HepG2 (cell line): ENCODE results near the gene NAGA. TPM values are rescaled to one million over a fixed set of nuclear protein-coding genes. Genes with fewer than 3 reads are reported as not detected.

Source experiments
- ATAC-seq: fragments of 200-7000 bp; cut with Tn5 transposase; 3 replicates; pipeline ENCODE4 v1.9.1; 2020; ENCODE audit warnings: mild to moderate bottlenecking, moderate library complexity
- BruUV-seq: library from RNA; stranded (reverse); fragments of 400-500 nt; replicated peaks from 2 replicates; lab custom pipeline; 2021; lab: Mats Ljungman, UMichigan
- CTCF ChIA-PET: fragments of 300-600 bp; formaldehyde crosslinking; extraction: SDS; loops from one replicate; lab custom pipeline; 2021; ENCODE audit warnings: low total read pairs, inconsistent platforms, low intra/inter-chr PET ratio; lab: Yijun Ruan, JAX
- POLR2A ChIA-PET: fragments of 350-600 bp; sonication (Branson Sonifier 250); formaldehyde crosslinking; loops from one replicate; lab custom pipeline; 2020; ENCODE audit warnings: antibody characterized with exemption, inconsistent platforms; lab: Yijun Ruan, JAX
- DNase-seq: peaks from one replicate; pipeline ENCODE4 v3.0.0-alpha.2; 2015; ENCODE audit warnings: low spot score
- FAIRE-seq: peaks from 3 replicates; lab custom pipeline; 2011; peaks lifted over from hg19 to GRCh38; lab: Jason Lieb, UNC
- H2AFZ ChIP-seq: one replicate; pipeline ENCODE4 v1.6.1; 2011; ENCODE audit warnings: low read length, inconsistent platforms
- H3K27ac ChIP-seq: fragments of 300-600 bp; 3 replicates; pipeline ENCODE4 v1.8.0; 2011; ENCODE audit warnings: mixed run types, mild to moderate bottlenecking, mixed read lengths, low read length, inconsistent platforms; ENCODE audit not compliant: insufficient read depth; ENCODE audit errors: extremely low read length
- H3K27me3 ChIP-seq, 2 experiments: fragments of 200-600 bp in 1 of 2; 2 replicates in 1 of 2; 3 replicates in 1 of 2; pipeline versions ENCODE4 v1.6.0 to v1.8.0; 2011; ENCODE audit warnings: low read length in 2 of 2, mild to moderate bottlenecking in 2 of 2, moderate library complexity in 2 of 2, inconsistent platforms in 1 of 2; ENCODE audit not compliant: insufficient read depth in 2 of 2, control insufficient read depth in 1 of 2
- H3K36me3 ChIP-seq, 2 experiments: fragments of 200-600 bp in 1 of 2; replicated peaks in 1 of 2; 2 replicates in 1 of 2; 3 replicates in 1 of 2; pipeline versions ENCODE4 v1.5.1 to v1.8.0; 2011; ENCODE audit warnings: low read length in 2 of 2, inconsistent platforms in 1 of 2; ENCODE audit not compliant: insufficient read depth in 2 of 2, control insufficient read depth in 1 of 2
- H3K4me1 ChIP-seq: 2 replicates; pipeline ENCODE4 v1.5.1; 2012; ENCODE audit warnings: low read length, inconsistent platforms; ENCODE audit not compliant: insufficient read depth
- H3K4me2 ChIP-seq: 2 replicates; pipeline ENCODE4 v1.6.0; 2011; ENCODE audit warnings: low read depth, low read length, inconsistent platforms
- H3K4me3 ChIP-seq, 3 experiments: fragments of 200-600 bp in 1 of 3; sonication (generic), shearing (Covaris generic) in 1 of 3; replicated peaks in 1 of 3; 2 replicates each; pipeline ENCODE4 v1.5.1; 2011 to 2016; ENCODE audit warnings: low read length in 3 of 3, inconsistent platforms in 2 of 3, low read depth in 2 of 3, mild to moderate bottlenecking in 2 of 3, control low read depth in 1 of 3, mixed read lengths in 1 of 3; ENCODE audit not compliant: insufficient read depth in 1 of 3
- H3K79me2 ChIP-seq: one replicate; pipeline ENCODE4 v1.6.1; 2011; ENCODE audit warnings: low read length, inconsistent platforms; ENCODE audit not compliant: insufficient read depth
- H3K9ac ChIP-seq: 2 replicates; pipeline ENCODE4 v1.6.0; 2011; ENCODE audit warnings: mild to moderate bottlenecking, low read depth, low read length, inconsistent platforms; ENCODE audit not compliant: insufficient read depth
- H3K9me3 ChIP-seq: 2 replicates; pipeline ENCODE4 v1.5.1; 2012; ENCODE audit warnings: mild to moderate bottlenecking, low read length
- H4K20me1 ChIP-seq: 2 replicates; pipeline ENCODE4 v1.6.0; 2011; ENCODE audit warnings: inconsistent platforms, mild to moderate bottlenecking, low read length, moderate library complexity; ENCODE audit not compliant: insufficient read depth
- ATM ChIP-seq: fragments of 450-650 bp; IDR thresholded peaks from 2 replicates; pipeline ENCODE4 v1.7.1; 2017; ENCODE audit warnings: mild to moderate bottlenecking, borderline replicate concordance
- CAMTA2 ChIP-seq: sonication (generic); formaldehyde crosslinking; IDR thresholded peaks from 2 replicates; pipeline ENCODE4 v1.4.0; 2020; ENCODE audit warnings: mild to moderate bottlenecking, missing genetic modification reagents, borderline replicate concordance
- DR1 ChIP-seq: sonication (generic); formaldehyde crosslinking; IDR thresholded peaks from 2 replicates; pipeline ENCODE4 v1.8.0; 2021; ENCODE audit warnings: mild to moderate bottlenecking, missing genetic modification reagents, inconsistent platforms
- GRHL1 ChIP-seq: sonication (generic); formaldehyde crosslinking; conservative IDR thresholded peaks from 2 replicates; pipeline ENCODE4 v1.8.0; 2022; ENCODE audit warnings: missing genetic modification reagents
- HMGA1 ChIP-seq: sonication (generic); formaldehyde crosslinking; conservative IDR thresholded peaks from 2 replicates; pipeline ENCODE4 v1.4.0; 2020; ENCODE audit warnings: missing genetic modification reagents
- POLR2A ChIP-seq, 2 experiments: IDR thresholded peaks; 2 replicates each; pipeline ENCODE4 v1.6.1; 2011; ENCODE audit warnings: low read depth in 2 of 2, low read length in 2 of 2, mild to moderate bottlenecking in 1 of 2, moderate library complexity in 1 of 2; ENCODE audit not compliant: insufficient read depth in 1 of 2
- TMF1 ChIP-seq: sonication (generic); formaldehyde crosslinking; IDR thresholded peaks from 2 replicates; pipeline ENCODE4 v1.8.1; 2022; ENCODE audit warnings: low read depth, missing genetic modification reagents
- ZNF207 ChIP-seq: fragments of 450-650 bp; IDR thresholded peaks from 2 replicates; pipeline ENCODE4 v1.6.1; 2016; ENCODE audit warnings: antibody characterized with exemption, borderline replicate concordance
- WGBS: methylation state at CpG from one replicate; pipeline ENCODE4 v1.1.6; 2017; ENCODE audit warnings: low lambda C conversion rate; 5-methylcytosine and 5-hydroxymethylcytosine counted together
- in situ Hi-C: cut with HindIII; loops from 2 replicates; pipeline ENCODE4 v1.10.0; 2017; ENCODE audit warnings: low pct_unique_long_range_greater_than_20kb; ENCODE audit not compliant: extremely low pct_ligation_motif_present
- intact Hi-C: fragments of 100-400 bp; cut with micrococcal nuclease; formaldehyde crosslinking; loops from one replicate; pipeline ENCODE4 v1.10.0; 2022; ENCODE audit not compliant: unreplicated experiment
- polyA plus RNA-seq, 8 experiments: library from polyadenylated mRNA; depleted of rRNA in 3 of 8; stranded (reverse) in 7 of 8; unstranded in 1 of 8; fragments of >200 nt; fragmentation: Illumina TruSeq in 4 of 8; extraction: Trizol in 4 of 8; gene quantifications; 2 replicates each; pipeline versions ENCODE4 v1.2.1 to v1.2.3, GENCODE V29; 2011 to 2016; ENCODE audit warnings: low read depth in 4 of 8, missing spikeins in 1 of 8, mixed read lengths in 1 of 8; ENCODE audit not compliant: insufficient read depth in 1 of 8
- total RNA-seq, 5 experiments: library from RNA; depleted of rRNA; stranded (reverse); fragments of >200 nt; fragmentation: Illumina TruSeq; extraction: Trizol; gene quantifications; 2 replicates each; pipeline ENCODE4 v1.2.3, GENCODE V29; 2016; ENCODE audit warnings: low read depth in 1 of 5
- TF ChIP-seq, protein P1 (sequence below): sonication (generic); formaldehyde crosslinking; IDR thresholded peaks from 2 replicates; pipeline ENCODE4 v1.9.0; 2021; ENCODE audit warnings: mild to moderate bottlenecking, missing genetic modification reagents

The NAGA gene
- total and polyA plus RNA-seq, 2 of the 13 experiments (the other 11 are each of a cell fraction or from before 2014, with no cell fraction given), result 15.1 to 23.4 TPM

DNA sequence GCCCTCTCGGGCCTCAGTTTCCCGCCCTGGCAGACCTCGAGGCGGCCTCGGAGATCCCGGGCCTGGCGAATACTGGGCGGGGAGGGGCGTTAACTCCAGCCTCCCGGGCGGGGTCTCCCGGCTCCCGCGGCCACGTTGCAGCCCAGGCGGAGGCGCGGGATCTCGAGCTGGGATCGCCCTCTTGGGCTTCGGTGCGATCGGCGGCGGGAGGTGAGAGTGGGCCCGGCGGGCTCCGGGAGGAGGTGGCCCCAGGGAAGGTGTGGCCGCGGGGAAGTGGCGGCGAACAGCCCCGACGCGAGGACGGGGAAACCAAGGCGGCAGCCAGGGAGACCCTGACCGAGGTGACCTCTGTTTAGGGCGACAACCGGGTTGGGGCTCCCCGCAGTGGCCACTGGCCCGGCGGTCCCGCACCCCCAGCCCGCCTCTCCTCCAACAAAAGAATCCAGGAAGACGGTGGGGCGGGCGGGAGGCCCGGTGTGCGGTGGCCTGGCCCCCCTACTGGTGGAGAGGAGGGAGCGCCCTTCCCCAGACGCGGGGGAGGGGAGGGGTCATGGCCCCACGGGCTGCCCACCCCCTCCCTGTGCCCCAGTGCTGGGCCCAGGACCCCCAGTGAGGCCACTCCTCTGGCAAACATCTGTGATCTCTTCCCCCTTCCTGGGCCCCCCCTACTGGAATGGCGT, 3.7 kb upstream of the NAGA start, which contains the start of gene PHETA2:
Gene PHETA2, plus strand, starts transcription at position 117 of the 680 bp plus-strand sequence. CDS start 3,046 bp downstream, outside the sequence.
- ChIA-PET CTCF (no interaction called here), POLR2A (no interaction called here)
- intact Hi-C loops (no loop called here), in situ Hi-C loops (loop anchor here (5.0 kb wide), 1 partner anchor 107 kb away; the partner anchor contains the start of gene SEPTIN3)
- ATAC-seq (no peak), DNase-seq (no peak), FAIRE-seq (no peak)
- Histone ChIP-seq H3K27me3 (no peaks in the 10 kb centered on the region; a peak in 2 of 5 replicates), H3K36me3 (no peaks in the 10 kb centered on the region), H3K4me1 (peaks cover 48% of the 10 kb centered on the region), H3K4me2 (no peak within 1 kb of the TSS), H3K79me2 (no peaks in the 10 kb centered on the region), H3K9me3 (no peaks in the 10 kb centered on the region), H3K27ac (no peak within 1 kb of the TSS), H4K20me1 (no peaks in the 10 kb centered on the region), H3K9ac (no peak within 1 kb of the TSS), H2AFZ (no peak within 1 kb of the TSS), H3K4me3 (no peak within 1 kb of the TSS)
- 89% methylated on average over 26 of the region's 55 CpGs for WGBS
- no TSS peak for BruUV-seq
- no peak for TF ChIP-seq TMF1 (CRISPR knock-in tag)
- no peak for TF ChIP-seq DR1 (CRISPR knock-in tag)

GRCh38 chr22:42073621-42074041, 3.0 kb upstream of the NAGA start:
- ATAC-seq (no peak), FAIRE-seq (no peak), DNase-seq (no peak)
- in situ Hi-C loops (loop anchor here (5.0 kb wide), 1 partner anchor 106 kb away; the partner anchor contains the start of gene SEPTIN3), intact Hi-C loops (no loop called here)
- Histone ChIP-seq H3K79me2 (no peaks in the 10 kb centered on the region), H3K4me1 (peaks cover 44% of the 10 kb centered on the region), H3K9me3 (no peaks in the 10 kb centered on the region), H3K4me3 (no peak overlapping the region), H3K36me3 (no peaks in the 10 kb centered on the region), H4K20me1 (no peaks in the 10 kb centered on the region), H3K27ac (no peak overlapping the region), H3K27me3 (no peaks in the 10 kb centered on the region; a peak in 1 of 5 replicates), H3K4me2 (no peak overlapping the region), H2AFZ (no peak overlapping the region), H3K9ac (no peak overlapping the region)
- CTCF ChIA-PET, result no interaction called here
- POLR2A ChIA-PET, result no interaction called here
- no TSS peak for BruUV-seq
- TF ChIP-seq HMGA1 (CRISPR knock-in tag) (no peak), GRHL1 (no peak), CAMTA2 (CRISPR knock-in tag) (no peak), POLR2A (IDR thresholded peaks at IDR 0.05; ENCODE audit: insufficient read depth in 1 of 2, low read depth in 2 of 2, low read length in 2 of 2) (no peak), ZNF207 (no peak), ATM (no peak)
- TF ChIP-seq, protein P1, sequence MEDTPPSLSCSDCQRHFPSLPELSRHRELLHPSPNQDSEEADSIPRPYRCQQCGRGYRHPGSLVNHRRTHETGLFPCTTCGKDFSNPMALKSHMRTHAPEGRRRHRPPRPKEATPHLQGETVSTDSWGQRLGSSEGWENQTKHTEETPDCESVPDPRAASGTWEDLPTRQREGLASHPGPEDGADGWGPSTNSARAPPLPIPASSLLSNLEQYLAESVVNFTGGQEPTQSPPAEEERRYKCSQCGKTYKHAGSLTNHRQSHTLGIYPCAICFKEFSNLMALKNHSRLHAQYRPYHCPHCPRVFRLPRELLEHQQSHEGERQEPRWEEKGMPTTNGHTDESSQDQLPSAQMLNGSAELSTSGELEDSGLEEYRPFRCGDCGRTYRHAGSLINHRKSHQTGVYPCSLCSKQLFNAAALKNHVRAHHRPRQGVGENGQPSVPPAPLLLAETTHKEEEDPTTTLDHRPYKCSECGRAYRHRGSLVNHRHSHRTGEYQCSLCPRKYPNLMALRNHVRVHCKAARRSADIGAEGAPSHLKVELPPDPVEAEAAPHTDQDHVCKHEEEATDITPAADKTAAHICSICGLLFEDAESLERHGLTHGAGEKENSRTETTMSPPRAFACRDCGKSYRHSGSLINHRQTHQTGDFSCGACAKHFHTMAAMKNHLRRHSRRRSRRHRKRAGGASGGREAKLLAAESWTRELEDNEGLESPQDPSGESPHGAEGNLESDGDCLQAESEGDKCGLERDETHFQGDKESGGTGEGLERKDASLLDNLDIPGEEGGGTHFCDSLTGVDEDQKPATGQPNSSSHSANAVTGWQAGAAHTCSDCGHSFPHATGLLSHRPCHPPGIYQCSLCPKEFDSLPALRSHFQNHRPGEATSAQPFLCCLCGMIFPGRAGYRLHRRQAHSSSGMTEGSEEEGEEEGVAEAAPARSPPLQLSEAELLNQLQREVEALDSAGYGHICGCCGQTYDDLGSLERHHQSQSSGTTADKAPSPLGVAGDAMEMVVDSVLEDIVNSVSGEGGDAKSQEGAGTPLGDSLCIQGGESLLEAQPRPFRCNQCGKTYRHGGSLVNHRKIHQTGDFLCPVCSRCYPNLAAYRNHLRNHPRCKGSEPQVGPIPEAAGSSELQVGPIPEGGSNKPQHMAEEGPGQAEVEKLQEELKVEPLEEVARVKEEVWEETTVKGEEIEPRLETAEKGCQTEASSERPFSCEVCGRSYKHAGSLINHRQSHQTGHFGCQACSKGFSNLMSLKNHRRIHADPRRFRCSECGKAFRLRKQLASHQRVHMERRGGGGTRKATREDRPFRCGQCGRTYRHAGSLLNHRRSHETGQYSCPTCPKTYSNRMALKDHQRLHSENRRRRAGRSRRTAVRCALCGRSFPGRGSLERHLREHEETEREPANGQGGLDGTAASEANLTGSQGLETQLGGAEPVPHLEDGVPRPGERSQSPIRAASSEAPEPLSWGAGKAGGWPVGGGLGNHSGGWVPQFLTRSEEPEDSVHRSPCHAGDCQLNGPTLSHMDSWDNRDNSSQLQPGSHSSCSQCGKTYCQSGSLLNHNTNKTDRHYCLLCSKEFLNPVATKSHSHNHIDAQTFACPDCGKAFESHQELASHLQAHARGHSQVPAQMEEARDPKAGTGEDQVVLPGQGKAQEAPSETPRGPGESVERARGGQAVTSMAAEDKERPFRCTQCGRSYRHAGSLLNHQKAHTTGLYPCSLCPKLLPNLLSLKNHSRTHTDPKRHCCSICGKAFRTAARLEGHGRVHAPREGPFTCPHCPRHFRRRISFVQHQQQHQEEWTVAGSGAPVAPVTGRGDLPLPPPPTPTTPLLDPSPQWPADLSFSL (CRISPR knock-in tag), result no peak
- 86% methylated on average over 6 of the region's 14 CpGs for WGBS
